Chondrocyte (in vitro differentiated cells): ENCODE measurements around the gene GSPT1. TPM values are rescaled to one million over a fixed set of nuclear protein-coding genes. Genes with fewer than 3 reads are reported as not detected.
"Not testable (repeated sequence)": the region's sequence is repeated elsewhere in the genome, so short reads cannot be mapped to it uniquely, and the experiment has no call there.

ENCODE experiments used
- DNase-seq: peaks from one replicate; pipeline ENCODE4 v3.0.0; 2021; ENCODE audit warnings: mixed read lengths, low spot score
- H3K27ac Mint-ChIP-seq: one replicate; pipeline ENCODE4 v1.8.0; 2021; ENCODE audit warnings: mild to moderate bottlenecking, moderate library complexity, mixed read lengths; ENCODE audit not compliant: unreplicated experiment
- H3K27me3 Mint-ChIP-seq: 2 replicates; pipeline ENCODE4 v1.8.0; 2021; ENCODE audit warnings: low read depth, mixed read lengths
- H3K36me3 Mint-ChIP-seq: 2 replicates; pipeline ENCODE4 v1.8.0; 2021; ENCODE audit warnings: low read depth, mixed read lengths
- H3K4me1 Mint-ChIP-seq: 2 replicates; pipeline ENCODE4 v1.8.0; 2021; ENCODE audit warnings: low read depth, mild to moderate bottlenecking, mixed read lengths
- H3K4me3 Mint-ChIP-seq: one replicate; pipeline ENCODE4 v1.8.0; 2021; ENCODE audit warnings: mild to moderate bottlenecking, moderate library complexity, mixed read lengths; ENCODE audit not compliant: unreplicated experiment
- H3K9me3 Mint-ChIP-seq: 2 replicates; pipeline ENCODE4 v1.8.0; 2021; ENCODE audit warnings: low read depth, mixed read lengths
- CTCF ChIP-seq: fragments of 200-600 bp; sonication (generic); IDR thresholded peaks from 2 replicates; pipeline ENCODE4 v1.5.0; 2021; ENCODE audit warnings: antibody characterized with exemption, mild to moderate bottlenecking, moderate library complexity
- total RNA-seq: library from RNA; stranded (reverse); gene quantifications from 3 replicates; pipeline ENCODE4 v1.2.1, GENCODE V29; 2021

GSPT1 gene
- total RNA-seq, 1 donor from 2014 or later, result 103 TPM

DNA sequence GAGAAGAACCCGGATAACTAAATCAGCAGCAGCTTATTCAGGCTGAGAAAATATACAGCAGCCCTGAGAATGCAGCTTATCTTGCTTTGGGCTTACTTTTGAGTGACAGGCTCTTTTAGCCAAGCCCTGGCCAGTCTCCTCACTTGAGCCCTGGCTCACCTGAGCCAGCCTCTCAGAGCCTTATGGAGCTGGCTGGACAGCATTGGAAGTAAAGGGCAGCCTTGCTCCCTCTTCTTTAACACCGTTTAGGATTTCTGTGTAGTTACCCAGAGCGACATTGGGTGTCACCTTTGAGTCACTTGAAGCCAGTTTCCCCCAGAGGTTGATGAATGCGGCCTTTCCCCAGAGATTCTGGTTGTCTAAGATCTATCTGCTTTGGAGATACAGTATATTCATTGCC is 33.8 kb upstream of the GSPT1 start:
- H3K4me1 Mint-ChIP-seq, result no peaks in the 10 kb centered on the region
- H3K27ac Mint-ChIP-seq, result no peak overlapping the region
- no peak overlapping the region for H3K4me3 Mint-ChIP-seq
- DNase-seq, result no peak
- no peaks in the 10 kb centered on the region for H3K27me3 Mint-ChIP-seq
- H3K9me3 Mint-ChIP-seq, result no peaks in the 10 kb centered on the region
- TF ChIP-seq CTCF, result peak; percentile 80
- H3K36me3 Mint-ChIP-seq, result no peaks in the 10 kb centered on the region

GRCh38 chr16:11948819-11949218 is 33.1 kb upstream of the GSPT1 start:
- H3K36me3 Mint-ChIP-seq, result no peaks in the 10 kb centered on the region
- no peak for TF ChIP-seq CTCF

DNA sequence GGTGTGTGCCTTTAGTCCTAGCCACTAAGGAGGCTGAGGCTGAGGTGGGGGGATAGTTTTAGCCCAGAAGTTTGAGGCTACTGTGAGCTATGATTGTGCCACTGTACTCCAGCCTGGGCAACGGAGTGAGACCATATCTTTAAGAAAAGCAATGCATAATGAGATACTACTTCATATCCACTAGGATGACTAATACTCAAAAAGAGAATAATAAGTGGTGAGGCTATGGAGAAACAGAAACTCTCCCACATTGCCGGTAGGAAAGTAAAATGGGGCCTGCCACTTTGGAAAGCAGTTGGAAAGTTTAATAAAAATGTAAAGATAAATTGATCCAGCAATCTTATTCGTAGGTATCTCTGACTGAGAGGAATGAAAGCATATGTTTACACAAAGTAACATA is 30.7 kb upstream of the GSPT1 start:
- no peak overlapping the region for H3K27ac Mint-ChIP-seq
- H3K9me3 Mint-ChIP-seq, result no peaks in the 10 kb centered on the region
- DNase-seq, result no peak
- no peaks in the 10 kb centered on the region for H3K27me3 Mint-ChIP-seq
- no peaks in the 10 kb centered on the region for H3K4me1 Mint-ChIP-seq
- no peak overlapping the region for H3K4me3 Mint-ChIP-seq
- no peak for TF ChIP-seq CTCF
- no peaks in the 10 kb centered on the region for H3K36me3 Mint-ChIP-seq

More at GRCh38 chr16:11948819-11949218, 33.1 kb upstream of the GSPT1 start:
- no peaks in the 10 kb centered on the region for H3K27me3 Mint-ChIP-seq
- H3K4me3 Mint-ChIP-seq, result no peak overlapping the region
- H3K27ac Mint-ChIP-seq, result no peak overlapping the region
- H3K4me1 Mint-ChIP-seq, result no peaks in the 10 kb centered on the region
- DNase-seq, result no peak
- H3K9me3 Mint-ChIP-seq, result no peaks in the 10 kb centered on the region

GRCh38 chr16:11941945-11942344 is 26.2 kb upstream of the GSPT1 start, which contains the start of gene NPIPB2:
Gene NPIPB2, minus strand, starts transcription at chr16:11942045. Its CDS starts 0 bp downstream, at chr16:11942045.
- not testable (repeated sequence) for H3K36me3 Mint-ChIP-seq, H3K4me3 Mint-ChIP-seq, H3K9me3 Mint-ChIP-seq, DNase-seq, H3K27ac Mint-ChIP-seq, H3K27me3 Mint-ChIP-seq, H3K4me1 Mint-ChIP-seq

GRCh38 chr16:11927350-11927749 is 11.6 kb upstream of the GSPT1 start:
- not testable (repeated sequence) for H3K4me3 Mint-ChIP-seq, H3K9me3 Mint-ChIP-seq, DNase-seq, H3K27ac Mint-ChIP-seq, H3K36me3 Mint-ChIP-seq, H3K27me3 Mint-ChIP-seq, H3K4me1 Mint-ChIP-seq

DNA sequence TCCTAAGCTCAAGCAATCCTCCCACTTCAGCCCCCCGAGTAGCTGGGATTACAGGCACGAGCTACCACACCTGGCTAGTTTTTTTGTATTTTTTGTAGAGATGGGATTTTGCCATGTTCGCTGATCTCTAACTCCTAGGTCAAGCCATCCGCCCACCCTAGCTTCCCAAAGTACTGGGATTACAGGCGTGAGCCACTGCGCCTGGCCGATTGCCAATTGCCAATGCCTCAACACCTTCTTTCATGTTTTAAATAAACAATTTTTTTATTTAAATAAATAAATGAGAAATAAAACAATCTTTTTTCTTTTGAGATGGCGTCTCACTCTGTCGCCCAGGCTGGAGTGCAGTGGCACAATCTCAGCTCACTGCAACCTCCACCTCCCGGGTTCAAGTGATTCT is 8.3 kb upstream of the GSPT1 start:
- not testable (repeated sequence) for H3K27me3 Mint-ChIP-seq, H3K4me3 Mint-ChIP-seq, H3K27ac Mint-ChIP-seq, H3K4me1 Mint-ChIP-seq, DNase-seq, H3K36me3 Mint-ChIP-seq, H3K9me3 Mint-ChIP-seq

DNA sequence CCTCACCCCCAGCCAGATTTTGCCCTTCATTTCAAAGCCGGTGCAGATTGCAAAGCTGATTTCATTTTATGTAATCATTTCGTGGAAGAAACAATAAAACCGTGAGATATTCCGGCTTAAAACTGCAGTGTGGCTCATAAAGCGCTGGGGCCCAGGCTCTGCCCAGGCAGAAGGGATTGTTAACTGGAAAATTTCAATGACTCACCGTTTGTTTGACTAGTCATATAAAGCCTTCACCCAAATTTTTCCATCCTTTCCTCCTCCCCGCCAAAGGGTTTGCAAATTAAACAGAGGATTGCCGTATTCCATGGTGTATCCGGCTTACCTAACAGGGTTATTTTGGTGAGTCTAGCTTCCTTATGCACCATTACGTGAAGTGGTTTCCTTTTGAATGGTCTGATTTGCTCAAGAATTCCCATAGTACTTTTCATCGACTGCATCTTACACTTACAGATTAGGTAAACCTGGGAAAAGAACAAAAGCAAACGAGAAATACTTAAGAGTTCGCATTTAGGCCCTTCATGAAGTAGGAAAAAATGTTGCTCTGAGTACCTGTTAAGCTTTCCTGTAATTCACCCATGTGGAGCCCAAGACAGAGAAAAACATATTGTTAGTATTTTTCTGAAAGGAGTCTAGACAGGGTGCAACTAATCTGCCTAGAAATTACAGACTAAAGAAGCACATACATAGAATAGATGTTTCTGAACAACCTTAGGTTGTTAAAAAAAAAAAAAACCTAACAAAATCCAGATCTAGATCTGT is 949 bp upstream of the GSPT1 start:
- DNase-seq, result no peak

More for the DNA sequence above, 949 bp upstream of the GSPT1 start:
- Mint-ChIP-seq H3K27ac (peak overlapping the region; percentile 93), H3K4me1 (peaks cover 31% of the 10 kb centered on the region), H3K9me3 (no peaks in the 10 kb centered on the region), H3K27me3 (no peaks in the 10 kb centered on the region), H3K4me3 (peak overlapping the region; percentile 81), H3K36me3 (no peaks in the 10 kb centered on the region)
- no peak for TF ChIP-seq CTCF
